ENCODE measurements around the gene KLHL15. TPM values are rescaled to one million over a fixed set of nuclear protein-coding genes. Genes with fewer than 3 reads are reported as not detected.

Gene KLHL15
- total and polyA plus RNA-seq, 2 donors from 2014 or later, result 2.2 to 7.2 TPM

GRCh38 chrX:24002792-24003191 lies 24.2 kb downstream of the KLHL15 start:
- H3K27ac ChIP-seq (ENCODE audit: low read depth in 2 of 2, low read length in 2 of 2), result no peak overlapping the region
- DNase-seq (no peak), FAIRE-seq (no peak)
- H3K27me3 ChIP-seq (ENCODE audit: control insufficient read depth, insufficient read depth, low read length), result peaks cover 3% of the 10 kb centered on the region
- TF ChIP-seq CTCF (IDR thresholded peaks at IDR 0.05; ENCODE audit: borderline replicate concordance, extremely low read depth, insufficient read depth), result no peak
- H3K4me3 ChIP-seq (ENCODE audit: low read length in 3 of 3), result no peak overlapping the region
- H3K36me3 ChIP-seq (ENCODE audit: control insufficient read depth in 2 of 3, insufficient read depth in 3 of 3, low read length in 3 of 3), result peaks cover 0 to 5% (median 2%) of the 10 kb centered on the region in 3 donors
- no peak overlapping the region for H3K9ac ChIP-seq (ENCODE audit: low read length in 3 of 3)
- no peaks in the 10 kb centered on the region for H3K4me1 ChIP-seq (ENCODE audit: control insufficient read depth in 2 of 3, insufficient read depth in 2 of 3, low read depth in 1 of 3, low read length in 3 of 3)
- H3K9me3 ChIP-seq (ENCODE audit: control insufficient read depth in 2 of 3, insufficient read depth in 1 of 3, low read length in 3 of 3), result no peaks in the 10 kb centered on the region
- intact Hi-C loops (cut with DNase I), result no loop called here

- intact Hi-C loops (cut with DNase I), result no loop called here
- H3K4me3 ChIP-seq (ENCODE audit: low read length in 3 of 3), result no peak overlapping the region
- no peaks in the 10 kb centered on the region for H3K9me3 ChIP-seq (ENCODE audit: control insufficient read depth in 2 of 3, insufficient read depth in 1 of 3, low read length in 3 of 3)
- H3K27ac ChIP-seq (ENCODE audit: low read depth in 2 of 2, low read length in 2 of 2), result no peak overlapping the region
- peaks cover 0 to 5% (median 2%) of the 10 kb centered on the region in 3 donors for H3K36me3 ChIP-seq (ENCODE audit: control insufficient read depth in 2 of 3, insufficient read depth in 3 of 3, low read length in 3 of 3)
- no peak for DNase-seq
- FAIRE-seq, result no peak
- peaks cover 3% of the 10 kb centered on the region for H3K27me3 ChIP-seq (ENCODE audit: control insufficient read depth, insufficient read depth, low read length)
- no peak for TF ChIP-seq CTCF (IDR thresholded peaks at IDR 0.05; ENCODE audit: borderline replicate concordance, extremely low read depth, insufficient read depth)
- H3K9ac ChIP-seq (ENCODE audit: low read length in 3 of 3), result no peak overlapping the region
- no peaks in the 10 kb centered on the region for H3K4me1 ChIP-seq (ENCODE audit: control insufficient read depth in 2 of 3, insufficient read depth in 2 of 3, low read depth in 1 of 3, low read length in 3 of 3)
Measured at GRCh38 chrX:24002167-24002566, 24.8 kb downstream of the KLHL15 start.

- H3K9ac ChIP-seq (ENCODE audit: low read length in 3 of 3), result no peak overlapping the region
- H3K27me3 ChIP-seq (ENCODE audit: control insufficient read depth, insufficient read depth, low read length), result no peaks in the 10 kb centered on the region
- intact Hi-C loops (cut with DNase I), result no loop called here
- TF ChIP-seq CTCF (IDR thresholded peaks at IDR 0.05; ENCODE audit: borderline replicate concordance, extremely low read depth, insufficient read depth), result no peak
- H3K9me3 ChIP-seq (ENCODE audit: control insufficient read depth in 2 of 3, insufficient read depth in 1 of 3, low read length in 3 of 3), result no peaks in the 10 kb centered on the region
- DNase-seq (no peak), FAIRE-seq (no peak)
- no peaks in the 10 kb centered on the region for H3K36me3 ChIP-seq (ENCODE audit: control insufficient read depth in 2 of 3, insufficient read depth in 3 of 3, low read length in 3 of 3)
- H3K27ac ChIP-seq (ENCODE audit: low read depth in 2 of 2, low read length in 2 of 2), result no peak overlapping the region
- H3K4me1 ChIP-seq (ENCODE audit: control insufficient read depth in 2 of 3, insufficient read depth in 2 of 3, low read depth in 1 of 3, low read length in 3 of 3), result no peaks in the 10 kb centered on the region
- H3K4me3 ChIP-seq (ENCODE audit: low read length in 3 of 3), result no peak overlapping the region
Measured at GRCh38 chrX:23999671-24000070, 27.3 kb downstream of the KLHL15 start.

GRCh38 chrX:23993012-23993633 lies 33.9 kb downstream of the KLHL15 start:
- H3K27me3 ChIP-seq (ENCODE audit: control insufficient read depth, insufficient read depth, low read length), result peaks cover 2% of the 10 kb centered on the region
- H3K36me3 ChIP-seq (ENCODE audit: control insufficient read depth in 2 of 3, insufficient read depth in 3 of 3, low read length in 3 of 3), result peaks cover 0 to under 1% (median under 1%) of the 10 kb centered on the region in 3 donors
- no peak overlapping the region for H3K27ac ChIP-seq (ENCODE audit: low read depth in 2 of 2, low read length in 2 of 2)
- no peak overlapping the region for H3K4me3 ChIP-seq (ENCODE audit: low read length in 3 of 3)
- DNase-seq, result no peak
- H3K4me1 ChIP-seq (ENCODE audit: control insufficient read depth in 2 of 3, insufficient read depth in 2 of 3, low read depth in 1 of 3, low read length in 3 of 3), result no peaks in the 10 kb centered on the region
- no peak overlapping the region for H3K9ac ChIP-seq (ENCODE audit: low read length in 3 of 3)
- no peaks in the 10 kb centered on the region for H3K9me3 ChIP-seq (ENCODE audit: control insufficient read depth in 2 of 3, insufficient read depth in 1 of 3, low read length in 3 of 3)
- TF ChIP-seq CTCF (IDR thresholded peaks at IDR 0.05; ENCODE audit: borderline replicate concordance, extremely low read depth, insufficient read depth), result no peak
- intact Hi-C loops (cut with DNase I), result no loop called here
- FAIRE-seq, result no peak

Data from kidney (tissue), 14 donors.